GM18868 (cell line): Measurements from ENCODE around the gene NIT1.

ENCODE experiments used
- ATAC-seq: cut with Tn5 transposase; IDR thresholded peaks from one replicate; pipeline ENCODE4 v1.9.1; 2021; ENCODE audit warnings: mild to moderate bottlenecking, moderate library complexity; ENCODE audit not compliant: unreplicated experiment

Gene NIT1

GRCh38 chr1:161145832-161146231, 27.9 kb downstream of the NIT1 start:
- ATAC-seq, result no peak

- ATAC-seq, result peak; percentile 8
Observed at GRCh38 chr1:161153176-161153575, 35.3 kb downstream of the NIT1 start.

- peak; percentile 93 for ATAC-seq
Observed at GRCh38 chr1:161153682-161154337, 35.9 kb downstream of the NIT1 start, which contains the start of gene UFC1. Gene UFC1 (plus strand): TSS chr1:161153978. CDS start chr1:161153998, 20 bp downstream.

- ATAC-seq, result no peak
Observed at GRCh38 chr1:161157867-161158266, 40.0 kb downstream of the NIT1 start.

- ATAC-seq, result no peak
Observed at GRCh38 chr1:161158316-161159010, 40.6 kb downstream of the NIT1 start.

GRCh38 chr1:161159087-161159912, 41.4 kb downstream of the NIT1 start, which contains the start of gene USP21:
Gene USP21 (plus strand): TSS chr1:161159500. CDS start chr1:161160641, 1,141 bp downstream.
- peak; percentile 90 for ATAC-seq

GRCh38 chr1:161159913-161160243, 42.0 kb downstream of the NIT1 start:
- ATAC-seq, result no peak

- ATAC-seq, result no peak
Observed at GRCh38 chr1:161160671-161161145, 42.8 kb downstream of the NIT1 start.

GRCh38 chr1:161161652-161162051, 43.7 kb downstream of the NIT1 start:
- ATAC-seq, result no peak

- ATAC-seq, result no peak
Observed at GRCh38 chr1:161162052-161162451, 44.1 kb downstream of the NIT1 start.

GRCh38 chr1:161162806-161163205, 44.9 kb downstream of the NIT1 start:
- ATAC-seq, result no peak

- no peak for ATAC-seq
Observed at GRCh38 chr1:161163793-161164192, 45.9 kb downstream of the NIT1 start.

GRCh38 chr1:161164901-161165610, 47.2 kb downstream of the NIT1 start:
- no peak for ATAC-seq

GRCh38 chr1:161165742-161166668, 48.1 kb downstream of the NIT1 start, which contains the start of gene PPOX:
Gene PPOX (plus strand): TSS chr1:161166426. CDS start chr1:161166848, 422 bp downstream.
- peak; percentile 95 for ATAC-seq

- ATAC-seq, result no peak
Observed at GRCh38 chr1:161166669-161167548, 49.0 kb downstream of the NIT1 start.

GRCh38 chr1:161168906-161169305, 51.0 kb downstream of the NIT1 start:
- ATAC-seq, result no peak
